ENCODE results near the gene IRF7. TPM values are rescaled to one million over a fixed set of nuclear protein-coding genes. Genes with fewer than 3 reads are reported as not detected.
A peak's percentile ranks its signal among the peaks of the same experiment; 100 is the strongest.

IRF7 gene
- total RNA-seq, 1 donor from 2014 or later: 18.9 TPM

DNA sequence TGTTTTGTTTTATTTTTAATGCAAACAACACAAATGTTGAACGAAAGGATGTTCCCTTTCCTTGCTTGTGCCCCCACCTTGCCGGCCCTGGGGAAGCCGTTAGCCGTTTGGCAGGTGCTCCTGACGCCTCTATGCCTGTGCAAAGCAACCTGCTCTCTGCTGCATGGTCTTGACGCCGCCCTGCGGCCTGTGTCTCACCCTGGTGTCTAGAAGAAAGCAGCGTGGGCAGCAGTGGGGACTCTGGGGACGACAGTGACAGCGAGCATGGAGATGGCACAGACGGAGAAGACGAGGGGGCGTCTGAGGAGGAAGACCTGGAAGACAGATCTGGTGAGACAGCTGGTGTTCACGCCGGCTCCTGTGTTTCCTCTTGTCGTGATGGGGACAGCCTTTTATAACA, 34.0 kb downstream of the IRF7 start:
- intact Hi-C loops (cut with DNase I): no loop called here
- Histone ChIP-seq H3K36me3 (peaks cover 0 to 28% of the 10 kb centered on the region in 2 donors), H3K4me3 (no peak overlapping the region), H3K27ac (no peak overlapping the region), H3K9me3 (no peaks in the 10 kb centered on the region), H3K4me1 (peaks cover 39% of the 10 kb centered on the region), H3K27me3 (no peaks in the 10 kb centered on the region)
- TF ChIP-seq CTCF (IDR thresholded peaks at IDR 0.05) (no peak), POLR2AphosphoS5 (IDR thresholded peaks at IDR 0.05; ENCODE audit: insufficient read depth in 1 of 2, low read depth in 1 of 2) (no peak), POLR2A (IDR thresholded peaks at IDR 0.05) (no peak)
- DNase-seq (ENCODE audit: extremely low spot score in 2 of 2): no peak

DNA sequence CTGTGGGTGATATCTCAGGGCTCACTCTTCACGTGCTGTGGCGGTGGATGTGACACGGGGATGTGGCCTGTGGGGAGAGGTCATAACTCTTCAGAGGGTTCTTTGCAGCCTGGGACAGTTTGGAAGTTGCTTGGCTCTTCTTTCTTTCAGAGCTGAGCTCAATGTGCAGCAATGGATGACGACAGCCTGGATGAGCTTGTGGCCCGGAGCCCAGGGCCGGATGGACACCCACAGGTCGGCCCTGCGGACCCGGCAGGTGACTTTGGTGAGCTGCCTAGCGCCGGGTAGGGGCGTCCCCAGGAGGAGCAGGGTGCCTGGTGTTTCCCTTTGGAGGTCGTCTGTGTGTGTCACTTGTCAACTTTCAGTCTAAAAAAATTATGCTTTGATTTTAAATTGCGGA, 34.4 kb downstream of the IRF7 start:
- no peak for DNase-seq (ENCODE audit: extremely low spot score in 2 of 2)
- TF ChIP-seq CTCF (IDR thresholded peaks at IDR 0.05) (no peak), POLR2A (IDR thresholded peaks at IDR 0.05) (no peak), POLR2AphosphoS5 (IDR thresholded peaks at IDR 0.05; ENCODE audit: insufficient read depth in 1 of 2, low read depth in 1 of 2) (no peak)
- Histone ChIP-seq H3K4me1 (peaks cover 39% of the 10 kb centered on the region), H3K4me3 (no peak overlapping the region), H3K36me3 (peaks cover 0 to 23% of the 10 kb centered on the region in 2 donors), H3K27ac (no peak overlapping the region), H3K9me3 (no peaks in the 10 kb centered on the region), H3K27me3 (no peaks in the 10 kb centered on the region)
- intact Hi-C loops (cut with DNase I): no loop called here

DNA sequence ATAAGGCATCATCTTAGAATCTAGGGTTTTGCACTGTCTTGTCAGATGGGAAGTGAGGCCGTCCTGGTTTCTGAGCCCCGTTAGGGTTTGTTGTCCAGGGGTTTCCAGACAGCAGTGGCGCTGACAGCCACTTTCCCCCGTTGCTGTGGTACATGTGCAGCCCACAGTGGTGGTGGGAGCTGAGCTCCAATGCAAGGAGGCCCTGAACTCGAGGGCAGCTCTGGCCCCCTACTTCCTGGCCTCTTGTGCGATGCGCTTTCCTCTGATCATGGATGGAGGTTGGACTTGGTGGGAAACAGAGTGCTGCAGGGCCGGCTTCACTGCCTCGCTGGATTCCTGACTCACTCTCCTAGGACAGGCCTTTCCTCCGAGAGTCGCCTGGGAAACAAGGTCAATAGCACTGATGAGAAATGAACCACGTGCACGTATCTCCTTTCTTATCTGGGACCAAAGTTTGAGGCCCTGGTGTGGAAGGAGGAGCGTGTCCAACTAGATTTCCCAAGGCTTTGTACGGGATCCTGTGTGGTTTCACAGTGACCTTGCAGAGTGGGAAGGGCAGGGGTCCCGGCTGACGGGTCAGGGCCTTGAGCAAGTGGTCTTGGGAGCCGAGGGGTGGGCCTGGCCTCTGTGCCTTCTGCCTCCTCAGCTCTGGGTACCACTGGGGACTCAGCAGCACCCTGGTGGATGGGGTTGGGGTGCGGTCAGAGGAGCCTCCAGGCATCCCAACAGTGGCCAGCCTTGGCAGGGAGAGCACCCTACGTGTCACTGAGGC, 35.7 kb downstream of the IRF7 start:
- no peak overlapping the region for H3K4me3 ChIP-seq
- no peak for DNase-seq (ENCODE audit: extremely low spot score in 2 of 2)
- H3K9me3 ChIP-seq: no peaks in the 10 kb centered on the region
- no peak overlapping the region for H3K27ac ChIP-seq
- no peaks in the 10 kb centered on the region for H3K27me3 ChIP-seq
- peaks cover 45% of the 10 kb centered on the region for H3K4me1 ChIP-seq
- TF ChIP-seq POLR2A (IDR thresholded peaks at IDR 0.05): no peak
- no peak for TF ChIP-seq POLR2AphosphoS5 (IDR thresholded peaks at IDR 0.05; ENCODE audit: insufficient read depth in 1 of 2, low read depth in 1 of 2)
- TF ChIP-seq CTCF (IDR thresholded peaks at IDR 0.05): no peak
- H3K36me3 ChIP-seq: peaks cover 0 to 21% of the 10 kb centered on the region in 2 donors
- intact Hi-C loops (cut with DNase I): no loop called here

- Histone ChIP-seq H3K4me1 (peaks cover 56% of the 10 kb centered on the region), H3K36me3 (peaks cover 0 to 13% of the 10 kb centered on the region in 2 donors), H3K9me3 (no peaks in the 10 kb centered on the region), H3K4me3 (peak overlapping the region; percentile 75 to 83), H3K27me3 (no peaks in the 10 kb centered on the region), H3K27ac (no peak overlapping the region)
- no peak for DNase-seq (ENCODE audit: extremely low spot score in 2 of 2)
- intact Hi-C loops (cut with DNase I): no loop called here
- TF ChIP-seq POLR2A (IDR thresholded peaks at IDR 0.05): no peak
- no peak for TF ChIP-seq POLR2AphosphoS5 (IDR thresholded peaks at IDR 0.05; ENCODE audit: insufficient read depth in 1 of 2, low read depth in 1 of 2)
- TF ChIP-seq CTCF (IDR thresholded peaks at IDR 0.05): no peak
Measured at GRCh38 chr11:578276-579035, 37.3 kb downstream of the IRF7 start.

DNA sequence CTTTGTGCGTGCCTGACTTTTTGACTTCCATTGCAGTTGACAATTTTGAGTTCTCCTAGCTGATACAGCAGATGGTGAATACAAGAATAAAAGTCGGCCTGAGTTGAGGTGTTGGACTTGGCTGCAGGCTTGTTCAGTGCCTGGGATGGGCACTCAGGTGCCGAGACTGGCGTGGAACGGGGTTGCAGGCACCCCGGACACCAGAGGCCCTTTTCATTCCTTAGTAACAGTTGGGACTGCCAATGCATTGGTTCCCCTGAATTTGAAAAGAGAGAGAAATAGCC, 38.2 kb downstream of the IRF7 start:
- intact Hi-C loops (cut with DNase I): no loop called here

More for the DNA sequence above, 38.2 kb downstream of the IRF7 start:
- DNase-seq (ENCODE audit: extremely low spot score in 2 of 2): no peak
- Histone ChIP-seq H3K4me3 (peak overlapping the region; percentile 75 to 83), H3K27me3 (no peaks in the 10 kb centered on the region), H3K4me1 (peaks cover 56% of the 10 kb centered on the region), H3K9me3 (no peaks in the 10 kb centered on the region), H3K36me3 (peaks cover 0 to 4% of the 10 kb centered on the region in 2 donors), H3K27ac (peak overlapping the region; percentile 84)
- TF ChIP-seq POLR2A (IDR thresholded peaks at IDR 0.05) (no peak), CTCF (IDR thresholded peaks at IDR 0.05) (no peak), POLR2AphosphoS5 (IDR thresholded peaks at IDR 0.05; ENCODE audit: insufficient read depth in 1 of 2, low read depth in 1 of 2) (no peak)

Data from vagina (tissue), 2 donors.